Ishikawa (cell line): ENCODE data around the gene TMEM52.

Experiments
- CEBPB ChIP-seq: IDR thresholded peaks from 2 replicates; pipeline ENCODE4 v1.6.1; 2012
- CREB1 ChIP-seq: IDR thresholded peaks from 2 replicates; pipeline ENCODE4 v1.6.1; 2012; ENCODE audit warnings: low read depth
- EGR1 ChIP-seq: IDR thresholded peaks from 2 replicates; pipeline ENCODE4 v1.6.1; 2012
- EP300 ChIP-seq: IDR thresholded peaks from 2 replicates; pipeline ENCODE4 v1.6.1; 2012; ENCODE audit warnings: borderline replicate concordance
- FOXM1 ChIP-seq: IDR thresholded peaks from 2 replicates; pipeline ENCODE4 v1.6.1; 2012; ENCODE audit warnings: low read depth, borderline replicate concordance
- MAX ChIP-seq: IDR thresholded peaks from 2 replicates; pipeline ENCODE4 v1.6.1; 2012
- NFIC ChIP-seq: IDR thresholded peaks from 2 replicates; pipeline ENCODE4 v1.6.1; 2012
- RAD21 ChIP-seq: IDR thresholded peaks from 2 replicates; pipeline ENCODE4 v1.6.1; 2012; ENCODE audit warnings: low read depth
- REST ChIP-seq: IDR thresholded peaks from 2 replicates; pipeline ENCODE4 v1.6.1; 2012; ENCODE audit warnings: low read depth, mild to moderate bottlenecking
- TAF1 ChIP-seq: IDR thresholded peaks from 2 replicates; pipeline ENCODE4 v1.6.1; 2012; ENCODE audit warnings: low read depth, mild to moderate bottlenecking
- TCF12 ChIP-seq: IDR thresholded peaks from 2 replicates; pipeline ENCODE4 v1.6.1; 2012; ENCODE audit warnings: low read depth
- TEAD4 ChIP-seq: IDR thresholded peaks from 2 replicates; pipeline ENCODE4 v1.6.1; 2012
- USF1 ChIP-seq: IDR thresholded peaks from 2 replicates; pipeline ENCODE4 v1.6.1; 2012
- YY1 ChIP-seq: IDR thresholded peaks from 2 replicates; pipeline ENCODE4 v1.6.1; 2012; ENCODE audit warnings: low read depth
- ZBTB7A ChIP-seq: IDR thresholded peaks from 2 replicates; pipeline ENCODE4 v1.6.1; 2012; ENCODE audit warnings: low read depth

The TMEM52 gene

GRCh38 chr1:1899266-1899966 lies 19.7 kb downstream of the TMEM52 start:
- TF ChIP-seq TEAD4 = no peak
- TF ChIP-seq MAX = no peak
- TF ChIP-seq CREB1 = no peak
- no peak for TF ChIP-seq TCF12
- no peak for TF ChIP-seq FOXM1
- TF ChIP-seq RAD21 = no peak
- TF ChIP-seq TAF1 = no peak
- TF ChIP-seq NFIC = no peak
- TF ChIP-seq YY1 = no peak
- no peak for TF ChIP-seq REST
- TF ChIP-seq EP300 = no peak
- TF ChIP-seq ZBTB7A = no peak
- no peak for TF ChIP-seq CEBPB
- no peak for TF ChIP-seq EGR1

- TF ChIP-seq RAD21 (no peak), TCF12 (no peak), MAX (no peak), CEBPB (no peak), FOXM1 (no peak)
These were observed 20.7 kb downstream of the TMEM52 start for GRCh38 chr1:1898246-1898933.

GRCh38 chr1:1895456-1896336 lies 23.4 kb downstream of the TMEM52 start:
- TF ChIP-seq CREB1 (no peak), MAX (no peak), YY1 (no peak), TCF12 (no peak), USF1 (no peak), CEBPB (no peak)

GRCh38 chr1:1895060-1895418 lies 24.0 kb downstream of the TMEM52 start:
- TF ChIP-seq NFIC = no peak
- TF ChIP-seq EP300 = no peak
- no peak for TF ChIP-seq ZBTB7A

- TF ChIP-seq TEAD4 = no peak
- TF ChIP-seq ZBTB7A = no peak
- TF ChIP-seq CREB1 = no peak
- no peak for TF ChIP-seq YY1
- no peak for TF ChIP-seq FOXM1
- TF ChIP-seq EP300 = no peak
- TF ChIP-seq USF1 = no peak
- no peak for TF ChIP-seq TAF1
- no peak for TF ChIP-seq TCF12
- no peak for TF ChIP-seq REST
- TF ChIP-seq EGR1 = no peak
- no peak for TF ChIP-seq MAX
- TF ChIP-seq NFIC = no peak
- no peak for TF ChIP-seq RAD21
These were observed 24.6 kb downstream of the TMEM52 start for GRCh38 chr1:1894354-1895059.
